ENCODE measurements around the gene NFS1.
A peak's percentile ranks its signal among the peaks of the same experiment; 100 is the strongest.

- TF ChIP-seq CTCF (IDR thresholded peaks at IDR 0.05; ENCODE audit: poor library complexity) (peak; percentile 26), EZH2phosphoT487 (IDR thresholded peaks at IDR 0.05; ENCODE audit: low read depth, severe bottlenecking, unreplicated experiment) (no peak)
Observed at GRCh38 chr20:35739294-35740163, 40.4 kb upstream of the NFS1 start.
